ENCODE measurements around the gene PM20D1.

Gene PM20D1

DNA sequence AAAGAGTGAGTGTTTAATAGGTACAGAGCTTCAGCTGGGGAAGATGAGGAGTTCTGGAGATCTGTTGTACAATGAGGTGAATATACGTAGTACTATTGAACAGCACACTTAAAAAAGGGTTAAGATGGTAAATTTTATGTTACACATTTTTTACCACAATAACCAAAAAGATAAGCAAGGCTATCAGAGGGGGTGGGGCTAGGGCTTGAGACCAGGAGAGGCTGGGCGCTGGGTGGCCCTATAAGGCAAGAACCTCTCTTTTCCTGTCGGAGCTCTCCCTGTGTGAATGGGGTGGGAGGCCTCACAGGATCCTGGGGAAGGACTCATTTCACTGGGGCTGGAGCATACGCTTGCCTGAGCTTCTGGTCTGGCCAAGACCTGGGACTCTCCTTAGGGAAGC, 45.9 kb downstream of the PM20D1 start:
- FAIRE-seq: no peak

DNA sequence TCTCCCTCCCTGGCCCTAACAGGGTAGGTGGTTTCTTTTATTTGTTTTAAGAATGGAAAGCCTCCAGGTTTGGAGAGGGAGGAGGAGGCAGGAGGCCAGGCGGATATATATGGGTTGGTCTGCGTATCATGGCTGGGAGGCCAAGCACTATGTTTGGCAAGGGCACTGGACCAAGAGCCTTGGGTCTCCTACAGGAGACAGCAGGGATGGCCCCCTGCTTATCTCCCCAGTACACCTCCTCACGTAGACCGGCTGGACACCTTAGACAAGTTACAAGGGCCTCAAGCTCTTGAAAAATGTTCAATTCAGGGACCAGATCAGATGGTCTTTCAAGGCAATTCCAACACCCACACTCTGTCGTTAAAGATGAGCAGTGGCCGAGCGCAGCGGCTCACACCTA, 47.9 kb downstream of the PM20D1 start:
- no peak for FAIRE-seq

- no peak for FAIRE-seq
Measured at GRCh38 chr1:205800981-205801703, 48.8 kb downstream of the PM20D1 start.

- no peak for FAIRE-seq
Measured at GRCh38 chr1:205800427-205800826, 49.5 kb downstream of the PM20D1 start.

- no peak for FAIRE-seq
Measured at GRCh38 chr1:205798577-205798976, 51.4 kb downstream of the PM20D1 start.

DNA sequence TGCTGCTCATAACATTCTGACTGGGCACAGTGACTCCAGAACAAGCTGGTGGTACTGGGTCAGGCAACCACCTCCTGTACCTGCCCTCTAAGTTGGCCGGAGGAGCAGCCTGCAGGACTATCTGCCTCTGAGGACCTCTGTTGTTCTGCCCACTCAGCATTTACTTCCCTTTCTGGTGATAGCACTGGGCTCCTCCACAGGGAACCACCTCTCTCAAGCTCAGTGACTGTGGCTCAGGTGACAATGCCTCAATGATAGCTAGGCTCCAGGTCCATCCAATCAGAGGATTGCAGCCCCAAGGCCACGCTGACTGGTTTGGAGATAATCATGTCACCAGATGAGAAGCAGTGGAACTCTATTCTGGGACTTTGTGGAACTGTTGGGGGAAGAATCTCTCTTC, 52.8 kb downstream of the PM20D1 start:
- FAIRE-seq: no peak

DNA sequence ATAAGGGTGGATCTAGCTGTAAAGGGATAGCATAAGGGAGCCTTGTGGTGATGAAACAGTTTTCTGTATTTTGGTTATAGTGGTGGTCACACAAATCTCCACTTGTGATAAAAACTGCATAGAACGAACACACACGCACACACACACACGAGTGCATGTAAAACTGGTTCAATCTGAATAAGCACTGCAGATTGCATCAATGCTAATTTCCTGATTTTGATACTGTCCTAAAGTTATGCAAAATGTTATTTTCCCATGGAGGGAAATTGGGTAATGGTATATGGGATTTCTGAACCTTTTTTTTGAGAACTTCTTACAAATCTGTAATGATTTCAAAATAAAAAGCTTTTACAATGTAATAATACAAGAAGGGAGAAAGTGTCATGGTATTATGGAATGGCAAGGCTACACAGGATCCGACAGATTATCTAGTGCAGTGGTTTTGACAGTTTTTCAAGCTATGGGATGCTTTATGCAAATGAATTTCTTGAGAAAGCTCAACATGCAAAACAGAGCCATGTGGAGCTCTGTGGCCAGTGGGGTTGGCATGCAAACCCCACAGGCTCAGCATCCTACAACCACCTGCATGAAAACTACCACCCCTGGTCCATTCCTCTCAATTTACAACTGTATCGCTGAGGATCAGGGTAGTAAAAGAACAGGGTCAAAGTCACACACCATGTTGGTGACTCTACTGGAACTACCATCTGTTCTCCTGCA, 55.8 kb downstream of the PM20D1 start:
- FAIRE-seq: no peak

GRCh38 chr1:205792961-205793673, 56.8 kb downstream of the PM20D1 start:
- FAIRE-seq: no peak

DNA sequence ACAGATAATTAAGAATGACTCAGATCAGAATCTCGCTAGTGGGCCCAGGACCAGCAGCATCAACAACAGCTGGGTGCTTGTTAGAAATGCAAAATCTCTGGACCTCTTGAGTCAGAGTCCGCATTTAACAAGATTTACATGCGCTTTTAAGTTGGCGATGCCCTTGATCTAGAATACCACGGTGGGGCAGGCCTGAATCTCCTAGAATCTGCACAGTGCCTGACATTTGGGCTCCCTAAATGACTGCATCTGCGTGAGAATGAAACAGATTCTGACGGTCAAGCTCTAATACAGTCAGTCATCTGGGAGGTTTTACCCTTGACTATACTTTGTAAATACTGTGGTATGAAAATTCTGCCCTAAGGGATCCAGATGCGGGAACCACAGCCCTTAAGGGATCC, 57.5 kb downstream of the PM20D1 start:
- FAIRE-seq: no peak

- FAIRE-seq: no peak
Measured at GRCh38 chr1:205791568-205792180, 58.3 kb downstream of the PM20D1 start.

- no peak for FAIRE-seq
Measured at GRCh38 chr1:205787287-205787916, 62.5 kb downstream of the PM20D1 start.

DNA sequence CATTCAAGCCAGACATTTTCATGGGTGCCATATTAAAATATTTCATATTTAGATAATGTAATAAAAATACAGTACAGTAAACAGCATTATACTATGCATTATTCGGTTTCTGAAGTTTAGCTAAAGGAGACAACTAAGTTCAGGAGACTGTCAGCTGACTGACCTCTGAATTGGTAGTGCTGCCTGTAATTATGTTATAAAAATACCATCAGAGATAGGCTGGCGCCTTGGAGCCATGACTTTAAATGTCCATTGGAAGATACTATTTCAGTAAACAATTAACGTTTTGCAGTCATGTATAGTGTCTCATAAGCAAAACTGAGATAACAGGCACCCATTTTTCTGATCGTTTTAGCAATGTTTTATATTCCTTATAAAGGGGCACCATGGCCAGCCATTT, 63.3 kb downstream of the PM20D1 start:
- FAIRE-seq: no peak

DNA sequence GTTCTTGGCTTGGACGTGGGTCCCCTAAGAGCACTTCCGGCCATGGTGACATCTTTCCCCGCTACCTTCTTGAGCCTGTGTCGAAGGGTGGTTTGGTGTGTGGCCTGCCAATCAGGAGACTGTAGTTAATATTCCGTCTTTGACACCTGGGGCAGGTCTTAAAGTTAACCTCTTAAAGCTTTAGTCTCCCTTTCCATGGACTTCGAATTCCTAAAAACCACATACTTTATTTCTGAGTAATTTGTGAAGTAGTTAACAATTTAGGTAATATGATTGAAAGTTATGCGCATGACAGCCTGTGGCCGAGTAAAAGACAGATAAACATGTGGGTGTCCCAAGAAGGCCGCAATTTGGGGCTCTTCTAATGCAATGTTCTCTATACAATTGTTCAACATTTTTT, 64.5 kb downstream of the PM20D1 start:
- FAIRE-seq: no peak

DNA sequence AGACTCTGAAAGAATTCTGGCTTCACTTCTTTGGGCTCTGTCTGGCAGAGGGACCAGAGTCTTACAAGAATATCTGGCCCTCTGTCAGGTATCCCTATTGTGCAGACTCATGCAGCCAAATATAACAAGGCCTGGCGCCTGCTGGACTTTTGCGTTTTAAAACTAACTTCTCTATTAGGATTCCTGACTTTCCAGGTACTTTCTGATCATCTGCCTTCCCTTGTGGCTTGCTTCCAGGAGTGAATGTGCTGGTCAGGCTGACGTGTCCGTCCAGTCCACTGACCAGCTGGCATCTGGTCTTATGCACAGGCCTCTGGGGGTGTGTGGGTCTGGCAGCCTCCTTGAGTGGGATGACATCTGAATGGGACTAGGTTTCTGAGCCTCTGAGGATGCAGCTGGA, 66.0 kb downstream of the PM20D1 start:
- no peak for FAIRE-seq

- no peak for FAIRE-seq
Measured at GRCh38 chr1:205783433-205783795, 66.5 kb downstream of the PM20D1 start.

DNA sequence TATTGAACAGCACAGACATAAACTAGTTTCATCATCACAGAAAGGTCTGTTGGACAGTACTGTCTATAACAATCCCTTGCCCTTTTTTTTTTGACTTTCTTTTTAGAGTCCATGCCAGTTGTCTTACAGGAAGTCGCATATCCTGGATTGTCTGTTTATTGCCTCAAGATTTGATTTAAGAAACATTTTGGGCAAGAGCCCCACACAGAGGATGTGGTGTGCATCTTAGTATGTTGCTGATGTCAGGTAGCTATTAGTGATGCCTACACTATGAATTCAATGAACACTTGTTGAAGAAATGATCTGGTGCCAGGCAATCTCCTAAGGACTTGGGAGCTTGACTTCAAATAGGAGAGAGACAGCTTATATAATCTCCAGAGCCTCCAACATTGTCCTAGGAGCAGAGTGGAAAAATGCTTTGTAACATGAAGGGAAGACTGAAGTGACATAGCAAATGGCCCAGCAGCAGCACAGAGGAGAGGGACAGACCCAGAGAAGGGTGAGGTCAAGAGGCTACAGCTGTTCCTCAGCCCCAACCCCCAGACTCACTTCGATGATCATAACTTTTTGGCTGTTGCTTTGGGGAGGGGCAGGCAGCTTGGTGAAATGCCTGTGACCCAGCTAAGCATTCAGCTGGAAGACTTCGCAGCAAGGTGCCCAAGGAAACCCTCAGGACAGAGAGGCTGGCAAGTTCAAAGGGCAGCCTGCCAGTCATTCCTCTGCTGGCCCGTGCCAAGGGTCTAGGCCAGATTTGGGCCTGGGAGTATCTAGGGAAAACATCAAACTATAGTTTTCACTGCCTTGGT, 67.1 kb downstream of the PM20D1 start:
- FAIRE-seq: no peak

GRCh38 chr1:205780335-205780734, 69.6 kb downstream of the PM20D1 start:
- no peak for FAIRE-seq
